NT2/D1 (cell line): Measurements from ENCODE around the gene ACTMAP.
A peak's percentile ranks its signal among the peaks of the same experiment; 100 is the strongest.

ENCODE experiments used
- DNase-seq: peaks from one replicate; pipeline ENCODE4 v3.0.0-alpha.2; 2011; ENCODE audit warnings: low read depth, low spot score
- H3K27me3 ChIP-seq: 2 replicates; pipeline ENCODE4 v1.6.0; 2011; ENCODE audit warnings: mild to moderate bottlenecking; ENCODE audit not compliant: insufficient read length, insufficient read depth
- H3K36me3 ChIP-seq: 2 replicates; pipeline ENCODE4 v1.6.1; 2011; ENCODE audit warnings: mild to moderate bottlenecking, low read length, mixed read lengths; ENCODE audit not compliant: insufficient read depth, insufficient read length
- H3K4me1 ChIP-seq: 2 replicates; pipeline ENCODE4 v1.5.1; 2011; ENCODE audit not compliant: insufficient read depth, insufficient read length
- H3K4me3 ChIP-seq: 2 replicates; pipeline ENCODE4 v1.5.1; 2011; ENCODE audit warnings: low read depth; ENCODE audit not compliant: insufficient read length
- H3K9ac ChIP-seq: 2 replicates; pipeline ENCODE4 v1.6.0; 2011; ENCODE audit warnings: low read depth; ENCODE audit not compliant: insufficient read length
- H3K9me3 ChIP-seq: 2 replicates; pipeline ENCODE4 v1.5.1; 2011; ENCODE audit warnings: mild to moderate bottlenecking, low read length; ENCODE audit not compliant: insufficient read depth
- SUZ12 ChIP-seq: IDR thresholded peaks from 2 replicates; pipeline ENCODE4 v1.6.1; 2011; ENCODE audit not compliant: insufficient read length, insufficient read depth; ENCODE audit errors: extremely low read depth
- YY1 ChIP-seq: IDR thresholded peaks from 2 replicates; pipeline ENCODE4 v1.6.1; 2011; ENCODE audit not compliant: insufficient read length, insufficient read depth
- ZNF274 ChIP-seq: IDR thresholded peaks from 2 replicates; pipeline ENCODE4 v1.6.1; 2011; ENCODE audit warnings: mild to moderate bottlenecking, low read depth, low read length

ACTMAP gene

DNA sequence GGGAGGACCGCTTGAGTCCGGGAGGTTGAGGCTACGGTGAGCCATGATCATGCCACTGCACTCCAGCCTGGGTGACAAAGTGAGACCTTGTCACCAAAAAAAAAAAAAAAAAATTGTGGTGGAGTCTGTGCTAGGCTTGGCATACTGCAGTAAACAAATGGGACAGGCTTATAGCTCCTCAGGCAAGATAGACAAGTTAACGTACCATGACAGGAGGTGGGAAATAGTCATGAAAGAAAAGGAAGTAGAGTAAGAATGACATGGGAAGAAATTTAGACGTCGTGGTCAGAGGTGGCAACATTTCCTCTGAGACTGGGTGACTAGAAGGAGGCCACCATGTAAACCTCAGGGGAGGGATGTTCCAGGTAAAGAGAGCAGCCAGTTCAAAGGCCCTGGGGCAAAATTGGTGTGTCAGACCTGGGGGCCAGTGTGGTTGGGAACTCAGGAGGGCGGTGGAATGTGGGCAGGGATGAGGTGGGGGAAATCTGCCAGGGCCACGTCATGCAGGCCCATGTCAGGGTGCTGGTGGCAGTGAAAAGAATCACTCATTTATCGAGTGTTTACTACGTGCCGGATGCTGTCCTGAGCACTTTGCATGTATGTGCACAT lies 6.3 kb upstream of the ACTMAP start:
- no peak overlapping the region for H3K4me3 ChIP-seq
- H3K9me3 ChIP-seq = no peaks in the 10 kb centered on the region
- peaks cover 13% of the 10 kb centered on the region for H3K4me1 ChIP-seq
- TF ChIP-seq ZNF274 (no peak), SUZ12 (no peak), YY1 (no peak)
- DNase-seq = no peak
- no peaks in the 10 kb centered on the region for H3K27me3 ChIP-seq
- no peak overlapping the region for H3K9ac ChIP-seq
- H3K36me3 ChIP-seq = peaks cover 78% of the 10 kb centered on the region

DNA sequence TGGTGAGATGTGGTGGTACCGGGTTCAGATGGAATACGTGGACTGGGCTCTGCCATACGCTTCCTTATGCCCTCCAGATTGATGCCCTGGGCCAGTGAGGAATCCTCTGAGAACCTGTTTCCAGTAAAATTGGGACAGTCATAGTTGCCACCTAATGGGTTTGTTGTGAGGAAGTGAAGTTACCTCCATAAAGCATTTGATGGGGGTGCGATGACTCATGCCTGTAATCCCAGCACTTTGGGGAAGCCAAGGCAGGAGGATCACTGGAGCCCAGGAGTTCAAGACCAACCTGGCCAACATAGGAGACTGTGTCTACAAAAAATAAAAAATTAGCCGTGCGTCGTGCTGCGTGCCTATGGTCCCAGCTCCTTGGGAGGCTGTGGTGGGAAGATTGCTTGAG lies 5.5 kb upstream of the ACTMAP start:
- H3K9ac ChIP-seq = no peak overlapping the region

GRCh38 chr19:40755248-40755624 lies 5.0 kb upstream of the ACTMAP start:
- H3K4me3 ChIP-seq = no peak overlapping the region
- H3K9ac ChIP-seq = no peak overlapping the region
- H3K27me3 ChIP-seq = no peaks in the 10 kb centered on the region
- H3K9me3 ChIP-seq = no peaks in the 10 kb centered on the region
- TF ChIP-seq YY1 (no peak), ZNF274 (no peak), SUZ12 (no peak)
- no peak for DNase-seq
- H3K36me3 ChIP-seq = peaks cover 68% of the 10 kb centered on the region
- H3K4me1 ChIP-seq = peaks cover 13% of the 10 kb centered on the region

More for the DNA sequence above, 5.5 kb upstream of the ACTMAP start:
- no peak for DNase-seq
- Histone ChIP-seq H3K4me1 (peaks cover 13% of the 10 kb centered on the region), H3K27me3 (no peaks in the 10 kb centered on the region), H3K4me3 (no peak overlapping the region), H3K36me3 (peaks cover 74% of the 10 kb centered on the region), H3K9me3 (no peaks in the 10 kb centered on the region)
- no peak for TF ChIP-seq YY1
- TF ChIP-seq ZNF274 = no peak
- TF ChIP-seq SUZ12 = no peak

DNA sequence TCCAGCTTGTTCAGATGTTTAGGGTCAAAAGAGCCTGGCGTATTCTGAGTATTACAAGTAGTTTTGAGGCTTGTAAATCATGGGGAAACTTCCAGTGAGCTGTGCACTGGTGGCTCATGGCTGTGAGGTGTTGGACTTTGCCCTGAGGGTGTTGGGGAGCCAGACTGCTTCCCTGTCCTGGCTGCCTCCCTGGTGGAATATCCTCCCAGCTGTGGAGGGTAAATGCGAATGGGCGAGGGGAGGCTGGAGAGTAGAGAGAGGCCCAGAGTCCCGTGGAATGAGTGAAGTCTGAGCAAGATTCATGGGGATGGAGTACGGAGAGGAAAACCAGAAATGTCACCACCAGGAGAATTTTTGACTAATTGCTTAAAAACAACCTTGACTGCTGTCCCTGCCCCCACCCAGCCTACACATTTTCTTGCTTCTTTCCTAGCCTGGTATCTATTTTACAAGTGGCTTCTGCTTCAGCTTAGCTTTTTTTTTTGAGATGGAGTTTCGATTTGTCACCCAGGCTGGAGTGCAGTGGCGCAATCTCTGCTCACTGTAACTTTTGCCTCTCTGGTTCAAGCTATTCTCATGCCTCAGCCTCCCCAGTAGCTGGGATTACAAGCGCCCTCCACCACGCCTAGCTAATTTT lies 4.5 kb upstream of the ACTMAP start:
- Histone ChIP-seq H3K9ac (no peak overlapping the region), H3K4me3 (peak overlapping the region; percentile 9)
- no peak for DNase-seq

DNA sequence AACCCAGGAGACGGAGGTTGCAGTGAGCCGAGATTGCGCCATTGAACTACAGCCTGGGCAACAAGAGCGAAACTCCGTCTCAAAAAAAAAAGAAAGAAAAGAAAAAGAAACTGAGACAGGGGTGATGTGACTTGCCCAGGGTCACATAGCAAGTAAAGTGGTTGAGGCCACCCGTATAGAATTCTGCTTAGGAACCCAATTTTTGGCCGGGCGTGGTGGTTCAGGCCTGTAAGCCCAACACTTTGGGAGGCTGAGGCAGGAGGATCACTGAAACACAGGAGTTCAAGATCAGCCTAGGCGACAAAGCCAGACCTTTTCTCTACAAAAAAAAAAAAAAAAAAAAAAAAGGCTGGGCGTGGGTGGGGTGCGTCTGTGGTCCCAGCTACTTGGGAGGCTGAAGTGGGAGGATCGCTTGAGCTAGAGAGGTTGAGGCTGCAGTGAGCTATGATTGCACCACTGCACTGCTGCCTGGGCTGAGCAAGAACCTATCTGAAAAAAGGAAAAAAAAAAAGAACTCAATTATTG lies 2.0 kb upstream of the ACTMAP start:
- H3K4me3 ChIP-seq = peak overlapping the region; percentile 75
- TF ChIP-seq ZNF274 = no peak
- no peak for TF ChIP-seq YY1
- TF ChIP-seq SUZ12 = no peak
- H3K9me3 ChIP-seq = no peaks in the 10 kb centered on the region
- H3K36me3 ChIP-seq = peaks cover 46% of the 10 kb centered on the region
- no peaks in the 10 kb centered on the region for H3K27me3 ChIP-seq
- H3K4me1 ChIP-seq = peaks cover 16% of the 10 kb centered on the region
- peak overlapping the region; percentile 26 for H3K9ac ChIP-seq
- no peak for DNase-seq

More for the DNA sequence above, 4.5 kb upstream of the ACTMAP start:
- Histone ChIP-seq H3K36me3 (peaks cover 63% of the 10 kb centered on the region), H3K4me1 (peaks cover 13% of the 10 kb centered on the region), H3K27me3 (no peaks in the 10 kb centered on the region), H3K9me3 (no peaks in the 10 kb centered on the region)
- TF ChIP-seq ZNF274 (no peak), YY1 (no peak), SUZ12 (no peak)

DNA sequence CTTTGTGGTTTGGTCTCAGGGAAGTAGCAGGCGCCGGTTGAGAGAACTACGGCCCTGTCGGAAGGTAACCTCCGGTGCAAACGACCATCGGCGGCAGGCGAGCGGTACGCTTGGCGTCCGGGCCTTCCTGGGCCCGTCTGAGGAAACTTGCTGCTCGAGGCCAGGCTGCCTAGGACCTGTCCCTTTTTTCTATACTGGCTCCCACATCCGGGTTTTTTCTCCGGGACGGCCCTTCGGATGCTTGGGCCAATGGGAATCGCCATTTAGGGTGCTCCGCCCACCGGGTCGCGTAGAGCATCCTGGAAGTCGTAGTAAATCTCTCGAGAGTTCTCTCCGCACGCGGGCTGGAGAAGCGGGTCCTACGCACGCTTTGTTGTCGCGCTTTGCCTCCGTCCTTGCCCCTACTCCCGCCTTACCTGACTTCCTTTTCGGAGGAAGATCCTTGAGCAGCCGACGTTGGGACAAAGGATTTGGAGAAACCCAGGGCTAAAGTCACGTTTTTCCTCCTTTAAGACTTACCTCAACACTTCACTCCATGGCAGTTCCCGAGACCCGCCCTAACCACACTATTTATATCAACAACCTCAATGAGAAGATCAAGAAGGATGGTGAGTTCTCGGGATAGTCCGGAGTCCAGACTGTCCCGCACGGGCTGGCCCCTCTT lies 729 bp upstream of the ACTMAP start, which contains the start of gene SNRPA:
SNRPA (plus strand) TSS at position 330 of the 664 bp plus-strand sequence; CDS start at position 536, 206 bp downstream.
- Histone ChIP-seq H3K27me3 (no peaks in the 10 kb centered on the region), H3K36me3 (peaks cover 33% of the 10 kb centered on the region), H3K9ac (peak within 1 kb of the TSS; percentile 99), H3K9me3 (no peaks in the 10 kb centered on the region), H3K4me1 (peaks cover 13% of the 10 kb centered on the region), H3K4me3 (peak within 1 kb of the TSS; percentile 75)
- peak; percentile 95 for DNase-seq
- TF ChIP-seq ZNF274 (no peak), SUZ12 (no peak), YY1 (no peak)

GRCh38 chr19:40747536-40747935 lies 2.7 kb downstream of the ACTMAP start:
- peaks cover 23% of the 10 kb centered on the region for H3K36me3 ChIP-seq
- no peak overlapping the region for H3K4me3 ChIP-seq
- DNase-seq = no peak
- H3K27me3 ChIP-seq = no peaks in the 10 kb centered on the region
- H3K9me3 ChIP-seq = no peaks in the 10 kb centered on the region
- no peak overlapping the region for H3K9ac ChIP-seq
- H3K4me1 ChIP-seq = peaks cover 10% of the 10 kb centered on the region
- TF ChIP-seq SUZ12 (no peak), YY1 (no peak), ZNF274 (no peak)
